ENCODE data around the gene MPDZ. TPM values are rescaled to one million over a fixed set of nuclear protein-coding genes. Genes with fewer than 3 reads are reported as not detected.

MPDZ gene
- total RNA-seq, 4 donors from 2014 or later = 59.5 to 105 (median 74.3) TPM

GRCh38 chr9:13113751-13114150 lies 165.7 kb downstream of the MPDZ start:
- no peak for DNase-seq (ENCODE audit: extremely low spot score)
- no peak for TF ChIP-seq POLR2A (IDR thresholded peaks at IDR 0.05; ENCODE audit: low read depth)
- no peak for TF ChIP-seq POLR2AphosphoS5 (IDR thresholded peaks at IDR 0.05)
- no peaks in the 10 kb centered on the region for H3K27me3 ChIP-seq
- no peak overlapping the region for H3K4me3 ChIP-seq
- peaks cover 0 to 30% (median 21%) of the 10 kb centered on the region in 4 donors for H3K4me1 ChIP-seq
- H3K27ac ChIP-seq (replicated peaks in 1 of 4) = no peak overlapping the region
- intact Hi-C loops (cut with DNase I) = no loop called here
- 63% methylated on average over 1 of the region's 1 CpG for WGBS
- no peaks in the 10 kb centered on the region for H3K9me3 ChIP-seq
- peaks cover 0 to 65% (median 34%) of the 10 kb centered on the region in 4 donors for H3K36me3 ChIP-seq

GRCh38 chr9:13113216-13113615 lies 166.3 kb downstream of the MPDZ start:
- no peak for TF ChIP-seq POLR2AphosphoS5 (IDR thresholded peaks at IDR 0.05)
- TF ChIP-seq CTCF (IDR thresholded peaks at IDR 0.05) = no peak
- TF ChIP-seq POLR2A (IDR thresholded peaks at IDR 0.05; ENCODE audit: low read depth) = no peak
- no peak for TF ChIP-seq EP300 (IDR thresholded peaks at IDR 0.05)
- WGBS = 55% methylated on average over 3 of the region's 3 CpGs

GRCh38 chr9:13111778-13112177 lies 167.7 kb downstream of the MPDZ start:
- H3K27ac ChIP-seq (replicated peaks in 1 of 4) = no peak overlapping the region
- peaks cover 0 to 30% (median 21%) of the 10 kb centered on the region in 4 donors for H3K4me1 ChIP-seq
- H3K4me3 ChIP-seq = no peak overlapping the region
- intact Hi-C loops (cut with DNase I) = no loop called here
- no peaks in the 10 kb centered on the region for H3K9me3 ChIP-seq
- TF ChIP-seq CTCF (IDR thresholded peaks at IDR 0.05) (no peak), EP300 (IDR thresholded peaks at IDR 0.05) (no peak), POLR2AphosphoS5 (IDR thresholded peaks at IDR 0.05) (no peak), POLR2A (IDR thresholded peaks at IDR 0.05; ENCODE audit: low read depth) (no peak)
- DNase-seq (ENCODE audit: extremely low spot score) = no peak
- peaks cover 0 to 66% (median 42%) of the 10 kb centered on the region in 4 donors for H3K36me3 ChIP-seq
- WGBS = 87% methylated on average over 2 of the region's 2 CpGs
- no peaks in the 10 kb centered on the region for H3K27me3 ChIP-seq

More at GRCh38 chr9:13113216-13113615, 166.3 kb downstream of the MPDZ start:
- peaks cover 0 to 64% (median 34%) of the 10 kb centered on the region in 4 donors for H3K36me3 ChIP-seq
- H3K27me3 ChIP-seq = no peaks in the 10 kb centered on the region
- no peaks in the 10 kb centered on the region for H3K9me3 ChIP-seq
- H3K4me3 ChIP-seq = no peak overlapping the region
- intact Hi-C loops (cut with DNase I) = no loop called here
- peaks cover 0 to 30% (median 21%) of the 10 kb centered on the region in 4 donors for H3K4me1 ChIP-seq
- no peak for DNase-seq (ENCODE audit: extremely low spot score)
- H3K27ac ChIP-seq (replicated peaks in 1 of 4) = no peak overlapping the region

GRCh38 chr9:13110766-13111417 lies 168.6 kb downstream of the MPDZ start:
- peaks cover 0 to 30% (median 21%) of the 10 kb centered on the region in 4 donors for H3K4me1 ChIP-seq
- no peak for DNase-seq (ENCODE audit: extremely low spot score)

GRCh38 chr9:13109781-13110180 lies 169.7 kb downstream of the MPDZ start:
- H3K4me3 ChIP-seq = no peak overlapping the region
- no peaks in the 10 kb centered on the region for H3K9me3 ChIP-seq
- H3K36me3 ChIP-seq = peaks cover 0 to 86% (median 50%) of the 10 kb centered on the region in 4 donors
- no peak for DNase-seq (ENCODE audit: extremely low spot score)
- 79% methylated on average over 5 of the region's 5 CpGs for WGBS
- no peak overlapping the region for H3K27ac ChIP-seq (replicated peaks in 1 of 4)
- intact Hi-C loops (cut with DNase I) = no loop called here
- no peak for TF ChIP-seq EP300 (IDR thresholded peaks at IDR 0.05)
- TF ChIP-seq CTCF (IDR thresholded peaks at IDR 0.05) = no peak
- TF ChIP-seq POLR2AphosphoS5 (IDR thresholded peaks at IDR 0.05) = no peak
- no peak for TF ChIP-seq POLR2A (IDR thresholded peaks at IDR 0.05; ENCODE audit: low read depth)
- no peaks in the 10 kb centered on the region for H3K27me3 ChIP-seq
- peaks cover 0 to 30% (median 21%) of the 10 kb centered on the region in 4 donors for H3K4me1 ChIP-seq

More at GRCh38 chr9:13110766-13111417, 168.6 kb downstream of the MPDZ start:
- 31% methylated on average over 3 of the region's 3 CpGs for WGBS
- Histone ChIP-seq H3K9me3 (no peaks in the 10 kb centered on the region), H3K4me3 (no peak overlapping the region), H3K36me3 (peaks cover 0 to 75% (median 47%) of the 10 kb centered on the region in 4 donors), H3K27ac (replicated peaks in 1 of 4) (no peak overlapping the region), H3K27me3 (no peaks in the 10 kb centered on the region)
- no peak for TF ChIP-seq EP300 (IDR thresholded peaks at IDR 0.05)
- no peak for TF ChIP-seq POLR2A (IDR thresholded peaks at IDR 0.05; ENCODE audit: low read depth)
- intact Hi-C loops (cut with DNase I) = no loop called here

Data from esophagus muscularis mucosa (tissue), 4 donors.